ENCODE measurements around the gene ASB2. TPM values are rescaled to one million over a fixed set of nuclear protein-coding genes. Genes with fewer than 3 reads are reported as not detected.

ASB2 gene
- total RNA-seq, 1 experiment from 2014 or later, result not detected

DNA sequence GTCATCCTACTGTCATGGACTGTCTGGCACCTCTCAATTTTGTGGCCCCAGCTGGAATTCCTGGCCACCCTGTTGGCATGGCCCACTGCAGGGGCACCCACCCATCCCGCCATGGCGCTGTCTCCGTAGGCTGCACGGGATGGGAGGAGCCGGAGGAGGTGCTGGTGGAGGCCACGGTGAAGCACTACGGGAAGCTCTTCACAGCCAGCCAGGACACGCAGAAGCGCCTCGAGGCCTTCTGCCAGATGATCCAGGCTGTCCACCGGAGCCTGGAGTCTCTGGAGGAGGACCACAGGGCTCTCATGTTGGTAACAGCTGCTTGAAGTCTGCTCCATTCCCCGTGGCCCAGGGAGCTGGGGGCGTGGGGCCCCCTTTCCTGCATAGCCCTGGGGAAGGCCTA is 24.6 kb upstream of the ASB2 start:
- DNase-seq (ENCODE audit: low spot score), result no peak

DNA sequence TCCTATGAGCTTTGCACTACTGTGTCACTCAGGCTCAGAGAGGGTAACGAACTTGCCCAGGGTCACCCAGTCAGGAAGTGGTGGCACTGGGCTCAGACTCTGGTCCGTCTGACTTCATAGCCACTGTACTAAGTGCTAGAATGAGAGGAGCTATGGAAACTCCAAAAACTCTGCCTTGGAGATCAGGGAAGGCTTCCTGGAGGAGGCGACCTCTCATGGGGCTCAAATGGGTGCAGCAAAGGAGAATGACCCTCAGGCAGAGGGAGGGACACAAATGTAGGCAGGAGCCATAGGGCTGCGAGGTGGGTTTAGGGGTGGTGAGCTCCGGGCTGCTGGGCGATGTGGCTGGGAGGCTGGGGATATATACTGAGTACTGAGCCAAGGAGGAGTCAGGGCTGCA is 23.9 kb upstream of the ASB2 start:
- no peak for DNase-seq (ENCODE audit: low spot score)

- no peak for DNase-seq (ENCODE audit: low spot score)
These were observed 23.2 kb upstream of the ASB2 start for GRCh38 chr14:93999573-93999972.

- DNase-seq (ENCODE audit: low spot score), result no peak
These were observed 22.6 kb upstream of the ASB2 start for GRCh38 chr14:93998871-93999403.

DNA sequence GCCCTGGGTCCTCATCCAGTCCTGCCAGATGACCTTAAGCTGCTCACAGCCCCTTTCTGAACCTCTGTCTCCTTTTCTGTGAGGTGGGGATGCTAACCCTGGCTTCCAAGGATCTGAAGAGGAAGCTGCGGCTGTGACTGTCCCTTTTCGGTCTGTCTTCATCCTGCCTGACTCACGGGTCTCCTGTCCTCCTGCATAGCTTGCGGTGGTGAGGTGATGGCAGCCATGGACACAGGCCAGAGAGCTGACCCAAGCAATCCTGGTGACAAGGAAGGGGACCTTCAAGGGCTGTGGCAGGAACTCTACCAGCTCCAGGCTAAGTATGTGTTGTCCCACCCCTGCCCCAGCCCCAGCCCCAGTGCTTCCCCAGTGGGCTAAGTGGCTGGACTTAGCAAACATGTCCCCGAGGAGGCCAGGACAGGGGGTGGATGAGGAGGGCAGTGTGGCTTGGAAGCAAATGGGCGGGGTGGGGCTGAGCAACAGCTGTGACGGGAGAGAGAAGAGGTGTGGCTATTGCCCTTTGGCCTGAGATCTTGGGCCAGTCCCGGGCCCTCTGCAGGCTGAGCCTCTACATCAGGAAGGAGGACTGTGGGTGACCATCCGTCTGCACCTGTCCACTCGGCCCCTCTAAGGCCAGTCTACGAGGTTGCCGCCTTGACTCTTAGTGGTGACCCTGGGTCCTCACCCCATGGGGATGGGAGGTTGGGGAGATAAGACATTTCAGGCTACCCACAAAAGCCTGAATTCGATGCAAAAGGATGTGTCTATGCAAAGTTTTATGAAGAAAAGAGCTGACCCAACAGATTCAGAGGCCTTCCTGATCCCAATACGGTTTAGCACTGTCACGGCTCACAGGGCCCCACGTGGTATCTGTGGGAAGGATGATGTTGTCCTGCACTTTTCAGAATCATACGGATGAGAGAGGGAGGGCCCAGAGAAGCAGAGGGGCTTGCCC is 21.8 kb upstream of the ASB2 start:
- no peak for DNase-seq (ENCODE audit: low spot score)

- DNase-seq (ENCODE audit: low spot score), result no peak
These were observed 20.7 kb upstream of the ASB2 start, which contains the start of gene CCDC197 for GRCh38 chr14:93997082-93997481. Gene CCDC197 (plus strand): TSS chr14:93997301. CDS start chr14:93998132, 831 bp downstream.

- DNase-seq (ENCODE audit: low spot score), result no peak
These were observed 19.8 kb upstream of the ASB2 start for GRCh38 chr14:93996130-93996695.

GRCh38 chr14:93994919-93995682 is 18.7 kb upstream of the ASB2 start:
- DNase-seq (ENCODE audit: low spot score), result peak; percentile 68

- no peak for DNase-seq (ENCODE audit: low spot score)
These were observed 17.0 kb upstream of the ASB2 start for GRCh38 chr14:93993382-93993781.

- DNase-seq (ENCODE audit: low spot score), result no peak
These were observed 15.3 kb upstream of the ASB2 start for GRCh38 chr14:93991649-93992048.

GRCh38 chr14:93991212-93991611 is 14.8 kb upstream of the ASB2 start:
- no peak for DNase-seq (ENCODE audit: low spot score)

- no peak for DNase-seq (ENCODE audit: low spot score)
These were observed 13.6 kb upstream of the ASB2 start for GRCh38 chr14:93989939-93990338.

DNA sequence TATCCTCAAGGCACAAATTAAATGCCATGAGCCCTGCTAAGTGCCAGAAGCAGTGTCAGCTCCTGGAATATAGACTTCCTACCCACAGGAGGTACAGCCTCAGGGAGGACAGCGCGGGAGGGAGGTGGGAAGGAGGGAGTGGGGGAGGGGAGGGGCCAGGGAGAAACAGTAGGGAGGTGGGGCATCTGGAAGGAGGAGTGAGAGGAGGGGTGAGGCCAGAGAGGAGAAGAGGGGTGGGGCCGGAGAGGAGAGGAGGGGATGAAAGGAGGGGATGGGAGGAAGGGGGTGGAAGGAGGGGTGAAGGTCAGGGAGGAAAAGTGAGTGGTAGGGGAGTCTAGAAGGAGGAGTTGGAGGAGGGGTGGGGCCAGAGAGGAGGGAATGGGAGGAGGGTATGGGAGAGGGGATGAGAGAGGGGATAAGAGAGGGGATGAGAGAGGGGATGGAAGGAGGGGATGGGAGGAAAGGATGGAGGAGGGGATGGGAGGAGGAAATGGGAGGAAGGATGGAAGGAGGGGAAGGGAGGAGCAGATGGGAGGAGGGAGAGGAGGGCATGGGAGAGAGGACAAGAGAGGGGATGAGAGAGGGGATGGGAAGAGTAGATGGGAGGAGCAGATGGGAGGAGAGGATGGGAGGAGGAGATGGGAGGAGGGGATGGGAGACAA is 11.6 kb upstream of the ASB2 start:
- DNase-seq (ENCODE audit: low spot score), result no peak

GRCh38 chr14:93987376-93987775 is 11.0 kb upstream of the ASB2 start:
- no peak for DNase-seq (ENCODE audit: low spot score)

DNA sequence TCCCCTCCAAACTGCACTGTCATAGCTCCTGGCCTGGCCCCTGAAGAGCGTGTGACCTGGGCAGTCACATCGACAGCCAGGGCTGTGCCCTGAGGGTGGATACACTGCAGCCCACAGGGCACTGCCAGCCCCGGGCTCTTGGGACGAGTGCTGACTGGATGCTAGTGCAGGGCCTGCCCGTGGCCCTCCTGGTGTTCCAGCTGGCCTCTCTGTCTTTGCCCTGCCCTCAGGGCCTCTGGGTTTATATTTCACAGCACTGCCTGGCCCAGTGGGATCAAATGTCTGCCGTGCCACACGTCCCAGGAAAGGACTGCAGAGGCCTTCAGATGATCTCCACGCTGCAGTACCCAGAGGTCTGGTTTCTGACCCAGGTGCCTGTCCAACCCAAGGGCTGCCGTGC is 10.6 kb upstream of the ASB2 start:
- peak; percentile 19 for DNase-seq (ENCODE audit: low spot score)

DNA sequence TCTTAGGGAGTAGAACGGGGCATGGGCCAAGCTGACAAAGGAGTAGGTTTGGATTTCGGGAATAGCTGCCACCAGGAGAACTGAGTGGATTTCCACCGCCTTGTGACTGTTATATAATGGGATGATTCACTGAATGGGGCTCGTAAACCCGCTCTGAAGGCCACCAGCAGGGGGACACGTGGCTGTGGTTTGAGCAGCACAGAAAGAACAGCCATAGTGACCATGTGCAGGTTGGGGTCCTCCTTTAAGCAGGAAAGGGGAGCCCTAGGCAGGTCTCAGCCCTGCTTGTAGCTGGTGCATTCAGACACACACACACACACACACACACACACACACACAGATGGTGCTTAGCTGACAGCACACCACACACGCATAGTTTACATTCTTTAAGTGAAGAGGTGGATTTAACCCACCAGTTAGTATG is 8.6 kb upstream of the ASB2 start:
- peak; percentile 79 for DNase-seq (ENCODE audit: low spot score)

DNA sequence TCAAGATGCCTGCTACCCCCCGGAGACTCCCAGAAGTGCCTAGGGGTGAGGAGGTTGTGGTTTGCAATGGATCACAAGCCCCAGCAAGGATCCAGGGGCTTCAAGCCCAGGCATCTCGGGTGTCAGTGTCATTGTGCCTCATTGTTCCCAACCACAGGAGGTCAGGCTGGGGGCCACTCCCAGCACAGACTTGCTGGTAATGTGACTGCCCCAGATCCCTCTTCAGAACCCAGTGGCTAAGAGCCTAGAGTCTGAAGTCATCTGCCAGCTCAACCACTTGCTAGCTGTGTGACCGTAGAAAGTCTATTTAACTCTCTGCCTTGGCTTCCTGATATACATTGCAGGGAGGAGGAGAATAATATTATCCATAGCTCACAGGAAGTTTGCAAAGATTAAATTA is 7.7 kb upstream of the ASB2 start:
- no peak for DNase-seq (ENCODE audit: low spot score)

GRCh38 chr14:93982230-93983007 is 6.0 kb upstream of the ASB2 start:
- DNase-seq (ENCODE audit: low spot score), result no peak

DNA sequence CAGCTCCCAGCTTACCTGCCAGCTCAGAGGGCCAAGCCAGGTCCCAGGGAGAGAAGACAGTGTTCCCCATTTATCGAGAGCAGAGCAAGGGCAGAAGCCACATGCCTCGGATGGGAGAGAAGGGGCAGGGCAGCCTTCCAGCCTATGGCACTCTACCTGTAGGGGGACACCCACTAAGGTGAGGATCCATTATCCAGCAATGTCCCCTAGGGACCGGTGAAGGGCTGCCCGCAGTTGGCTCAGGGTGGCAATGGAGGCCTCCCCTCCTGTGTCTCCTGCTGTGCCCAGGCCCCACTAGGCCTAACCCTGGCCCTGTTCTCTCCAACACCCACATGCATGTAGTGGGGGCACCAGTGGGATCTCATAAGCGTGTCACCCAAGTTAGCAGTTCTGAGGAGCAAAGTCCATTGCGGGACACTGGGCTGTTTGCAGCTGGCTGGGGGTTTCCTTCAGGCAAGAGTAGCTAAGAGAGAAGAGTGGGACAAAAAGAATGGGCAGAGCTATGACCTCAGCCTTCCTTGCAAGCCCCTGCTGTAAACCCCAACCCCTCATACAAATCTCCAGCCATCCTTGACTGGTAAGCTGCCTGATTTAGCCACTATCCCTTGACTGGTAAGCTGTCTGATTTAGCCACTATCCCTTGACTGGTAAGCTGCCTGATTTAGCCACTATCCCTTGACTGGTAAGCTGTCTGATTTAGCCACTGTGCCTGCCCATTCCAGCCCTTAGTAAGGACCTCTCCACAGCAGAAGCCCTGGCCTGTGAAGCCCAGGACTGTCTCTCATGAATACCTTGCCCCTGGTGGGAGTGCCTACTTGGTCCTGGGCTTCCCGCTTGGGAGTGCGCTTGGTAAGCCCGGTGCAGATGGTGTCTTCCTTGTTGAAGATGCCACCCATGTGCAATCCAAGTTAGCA is 5.2 kb upstream of the ASB2 start:
- DNase-seq (ENCODE audit: low spot score), result no peak
